Heart right ventricle (tissue), 16 donors: ENCODE data around the gene BET1L. TPM values are rescaled to one million over a fixed set of nuclear protein-coding genes. Genes with fewer than 3 reads are reported as not detected.

Experiments used
- ATAC-seq, 8 donors: fragments of 200-7000 bp; cut with Tn5 transposase; one replicate each; pipeline ENCODE4 v1.9.1; 2020; ENCODE audit warnings: mild to moderate bottlenecking in 8 of 8, moderate library complexity in 8 of 8, moderate number of reproducible peaks in 1 of 8
- DNase-seq, 2 donors: peaks; one replicate each; pipeline ENCODE4 v3.0.0-alpha.2; 2020
- H3K27ac ChIP-seq, 10 donors: fragments of 200-600 bp; sonication (generic) in 2 of 10; one replicate each; pipeline versions ENCODE4 v1.5.0 to v1.8.0; 2020 to 2022; ENCODE audit warnings: mild to moderate bottlenecking in 3 of 10
- H3K27me3 ChIP-seq, 7 donors: fragments of 200-600 bp; one replicate each; pipeline ENCODE4 v1.8.0; 2021 to 2022; ENCODE audit warnings: mild to moderate bottlenecking in 2 of 7
- H3K36me3 ChIP-seq, 9 donors: fragments of 200-600 bp; sonication (generic) in 1 of 9; one replicate each; pipeline versions ENCODE4 v1.5.0 to v1.8.0; 2020 to 2022; ENCODE audit warnings: mild to moderate bottlenecking in 2 of 9
- H3K4me1 ChIP-seq, 9 donors: fragments of 200-600 bp; sonication (generic) in 1 of 9; one replicate each; pipeline versions ENCODE4 v1.5.0 to v1.8.0; 2020 to 2022; ENCODE audit warnings: mild to moderate bottlenecking in 4 of 9
- H3K4me3 ChIP-seq, 10 donors: fragments of 200-600 bp; sonication (generic) in 2 of 10; one replicate each; pipeline versions ENCODE4 v1.5.0 to v1.8.0; 2020 to 2022; ENCODE audit warnings: mild to moderate bottlenecking in 7 of 10, moderate library complexity in 2 of 10
- H3K9me3 ChIP-seq, 11 donors: fragments of 200-600 bp in 10 of 11; sonication (generic) in 2 of 11; one replicate each; pipeline versions ENCODE4 v1.5.0 to v1.8.0; 2013 to 2022; ENCODE audit warnings: mild to moderate bottlenecking in 2 of 11, control low read depth in 1 of 11, moderate library complexity in 1 of 11
- WGBS, 2 donors: extraction: QIAGEN DNeasy Blood & Tissue Kit; methylation state at CpG; one replicate each; pipeline ENCODE4 v1.1.7; 2013; ENCODE audit warnings: inconsistent platforms in 1 of 2; 5-methylcytosine and 5-hydroxymethylcytosine counted together
- intact Hi-C, 10 donors: fragments of 100-400 bp; cut with DNase I; formaldehyde crosslinking; loops; one replicate each; pipeline versions ENCODE4 v1.11.1 to v1.14.2; 2022
- polyA plus RNA-seq, 2 donors: library from polyadenylated mRNA; stranded (reverse); fragments of 200-250 nt; gene quantifications; one replicate each; pipeline ENCODE4 v1.2.3, GENCODE V29; 2013
- total RNA-seq, 10 donors: library from RNA; stranded (reverse); fragmentation: NEBNext Ultra II Directional in 3 of 10; extraction: Animal tissue kit (Norgen Biotek cat#: 25700) in 3 of 10; gene quantifications; one replicate each; pipeline versions ENCODE4 v1.2.1 to v1.2.4, GENCODE V29; 2021 to 2023
- TF ChIP-seq, protein P1 (sequence below), 9 donors: fragments of 200-600 bp; sonication (generic) in 2 of 9; IDR thresholded peaks; one replicate each; pipeline versions ENCODE4 v1.5.0 to v1.8.0; 2021 to 2022; ENCODE audit warnings: antibody characterized with exemption in 9 of 9, mild to moderate bottlenecking in 5 of 9, moderate library complexity in 1 of 9
- donor health status: Arrhythmogenic right ventricular cardiomyopathy.
- donor health status: ischemic (EF 13 %, LVEDD 7.1; RV severe dilation, severe dysfunction).
- donor health status: healthy with polysubstance abuse.
- donor health status: DM: no; HTN: yes; CAD: no.
- donor health status: DM: no; HTN: no; CAD: no.
- donor health status: ischemic (EF 25% LVEDD 6.9; RV normal size, moderate dysfunction).
- donor health status: ischemic (EF 25% LVEDD 5.7; RV mildly dilated, moderate dysfunction).
- donor health status: healthy.
- donor health status: DM: yes; HTN: yes; CAD: no.
- donor health status: Ischemic cardiomyopathy.
- donor health status: ischemic (EF 35%, LVEDD 5.7; RV mildly dilated, moderate dysfunction).
- donor health status: nonischemic (EF 11% LVEDD 7.7; RV severe dilation, severe dysfunction).
- donor health status: DM: yes; HTN: yes; CAD: no.
- donor health status: PGD.
- donor health status: ischemic (EF 29% LVEDD 5.4; RV normal size, mild dysfunction).
- donor health status: nonischemic (EF 23%, LVEDD 6.1; RV moderate dilation, normal function).

Gene BET1L
- total and polyA plus RNA-seq, 12 donors: 12.4 to 32.0 (median 20.7) TPM

DNA sequence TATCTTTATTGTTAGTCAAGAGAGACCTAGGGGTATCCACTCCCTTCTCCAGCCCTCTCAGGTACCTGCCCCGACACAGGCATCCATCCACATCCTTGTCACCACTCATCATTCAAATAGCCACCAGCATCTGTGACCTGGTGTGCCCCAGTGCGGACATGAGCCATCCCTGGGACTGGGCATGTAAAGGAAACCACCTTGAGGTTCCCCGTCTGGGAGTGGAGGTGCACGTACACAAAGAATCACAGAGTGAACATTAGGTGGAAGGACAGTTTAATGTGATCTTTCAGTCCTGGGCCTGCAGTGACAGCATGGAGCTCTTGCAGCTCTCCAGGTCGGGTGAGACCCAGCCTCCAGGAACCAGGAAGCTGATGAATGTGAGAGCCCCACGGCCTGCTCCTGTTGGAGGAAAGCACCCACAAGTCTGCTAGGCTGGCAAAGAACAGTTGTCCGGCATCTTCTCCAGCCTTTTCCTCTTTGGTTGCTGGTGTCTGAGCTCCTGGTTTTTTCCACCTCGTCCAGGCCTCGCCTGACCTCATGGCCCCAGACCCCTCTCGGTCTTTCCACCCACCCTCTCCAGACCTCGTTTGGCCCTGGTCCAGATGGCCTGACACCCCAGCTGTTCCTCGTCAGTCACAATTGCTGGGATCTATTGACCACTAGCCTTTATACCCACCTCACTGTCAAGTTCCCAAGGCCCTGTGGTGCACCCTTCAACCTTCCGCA, 46.1 kb upstream of the BET1L start:
- Histone ChIP-seq H3K27ac (no peak overlapping the region), H3K9me3 (no peaks in the 10 kb centered on the region), H3K36me3 (peaks cover 3 to 59% (median 37%) of the 10 kb centered on the region in 9 donors), H3K4me1 (no peaks in the 10 kb centered on the region), H3K27me3 (peaks cover 0 to 3% (median 0%) of the 10 kb centered on the region in 7 donors), H3K4me3 (no peak overlapping the region)
- DNase-seq: no peak
- WGBS, 2 donors: 71 to 74% methylated on average over 13 of the region's 13 CpGs
- TF ChIP-seq, protein P1, sequence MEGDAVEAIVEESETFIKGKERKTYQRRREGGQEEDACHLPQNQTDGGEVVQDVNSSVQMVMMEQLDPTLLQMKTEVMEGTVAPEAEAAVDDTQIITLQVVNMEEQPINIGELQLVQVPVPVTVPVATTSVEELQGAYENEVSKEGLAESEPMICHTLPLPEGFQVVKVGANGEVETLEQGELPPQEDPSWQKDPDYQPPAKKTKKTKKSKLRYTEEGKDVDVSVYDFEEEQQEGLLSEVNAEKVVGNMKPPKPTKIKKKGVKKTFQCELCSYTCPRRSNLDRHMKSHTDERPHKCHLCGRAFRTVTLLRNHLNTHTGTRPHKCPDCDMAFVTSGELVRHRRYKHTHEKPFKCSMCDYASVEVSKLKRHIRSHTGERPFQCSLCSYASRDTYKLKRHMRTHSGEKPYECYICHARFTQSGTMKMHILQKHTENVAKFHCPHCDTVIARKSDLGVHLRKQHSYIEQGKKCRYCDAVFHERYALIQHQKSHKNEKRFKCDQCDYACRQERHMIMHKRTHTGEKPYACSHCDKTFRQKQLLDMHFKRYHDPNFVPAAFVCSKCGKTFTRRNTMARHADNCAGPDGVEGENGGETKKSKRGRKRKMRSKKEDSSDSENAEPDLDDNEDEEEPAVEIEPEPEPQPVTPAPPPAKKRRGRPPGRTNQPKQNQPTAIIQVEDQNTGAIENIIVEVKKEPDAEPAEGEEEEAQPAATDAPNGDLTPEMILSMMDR (IDR thresholded peaks at IDR 0.05): no peak
- ATAC-seq: peak in 1 of 8 donors; percentile 11
- intact Hi-C loops: loop anchor here in 3 of 10 donors (5.0 to 10.0 kb wide), 4 partner anchors 34 to 121 kb away; partner anchors contain the start of genes B4GALNT4 (in 2 of the 3), IFITM1 (in 1 of the 3) and PGGHG (in 1 of the 3)

DNA sequence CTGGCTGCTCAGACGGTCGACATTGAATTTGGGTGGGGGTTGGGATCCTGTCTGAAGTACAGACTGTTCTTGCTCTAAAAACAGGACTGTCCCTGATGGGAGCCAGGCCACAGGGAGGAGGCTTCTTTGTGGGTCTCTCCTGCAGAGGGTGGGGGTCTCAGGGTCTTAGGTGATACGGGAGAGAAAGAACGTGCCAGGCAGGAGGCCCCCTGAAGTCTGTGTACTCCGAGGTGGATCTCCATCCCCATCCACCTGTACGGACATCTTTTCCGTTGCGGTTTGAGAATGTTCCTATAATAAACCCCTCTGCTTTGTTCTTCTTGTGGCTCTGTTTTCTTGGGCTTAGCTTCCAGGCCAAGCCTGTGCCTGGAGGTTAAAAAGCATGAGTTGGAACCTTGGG, 45.5 kb upstream of the BET1L start:
- Histone ChIP-seq H3K4me3 (no peak overlapping the region), H3K27ac (no peak overlapping the region), H3K4me1 (no peaks in the 10 kb centered on the region), H3K9me3 (no peaks in the 10 kb centered on the region), H3K36me3 (peaks cover 3 to 65% (median 43%) of the 10 kb centered on the region in 9 donors), H3K27me3 (no peaks in the 10 kb centered on the region)
- intact Hi-C loops: loop anchor here in 3 of 10 donors (5.0 to 10.0 kb wide), 4 partner anchors 35 to 122 kb away; partner anchors contain the start of genes B4GALNT4 (in 2 of the 3), IFITM1 (in 1 of the 3) and PGGHG (in 1 of the 3)
- ATAC-seq: peak in 1 of 8 donors; percentile 9
- TF ChIP-seq, protein P1 (IDR thresholded peaks at IDR 0.05): no peak
- DNase-seq: no peak
- WGBS, 2 donors: 86 to 92% methylated on average over 8 of the region's 8 CpGs

DNA sequence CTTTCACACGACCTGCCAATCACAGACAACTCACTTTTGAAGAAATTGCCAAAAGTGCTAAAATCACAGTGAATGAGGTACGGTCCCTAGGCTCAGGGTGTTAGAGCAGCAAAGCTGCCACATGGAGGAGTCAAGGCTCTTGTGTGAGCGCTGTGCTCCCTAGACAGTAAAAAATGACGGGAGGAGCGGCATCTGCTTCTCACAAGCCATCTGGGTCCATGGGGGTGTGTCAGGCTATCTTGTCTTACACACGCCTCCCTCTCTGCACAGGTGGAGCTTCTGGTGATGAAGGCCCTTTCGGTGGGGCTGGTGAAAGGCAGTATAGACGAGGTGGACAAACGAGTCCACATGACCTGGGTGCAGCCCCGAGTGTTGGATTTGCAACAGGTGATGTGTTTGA, 44.4 kb upstream of the BET1L start:
- no peaks in the 10 kb centered on the region for H3K9me3 ChIP-seq
- DNase-seq: no peak
- 78 to 82% methylated on average over 10 of the region's 10 CpGs for WGBS, 2 donors
- H3K27me3 ChIP-seq: no peaks in the 10 kb centered on the region
- TF ChIP-seq, protein P1 (IDR thresholded peaks at IDR 0.05): no peak
- H3K4me1 ChIP-seq: no peaks in the 10 kb centered on the region
- ATAC-seq: peak in 1 of 8 donors; percentile 30
- H3K4me3 ChIP-seq: no peak overlapping the region
- H3K36me3 ChIP-seq: peaks cover 3 to 76% (median 53%) of the 10 kb centered on the region in 9 donors
- intact Hi-C loops: loop anchor here in 3 of 10 donors (5.0 to 10.0 kb wide), 4 partner anchors 36 to 123 kb away; partner anchors contain the start of genes B4GALNT4 (in 2 of the 3), IFITM1 (in 1 of the 3) and PGGHG (in 1 of the 3)
- no peak overlapping the region for H3K27ac ChIP-seq

DNA sequence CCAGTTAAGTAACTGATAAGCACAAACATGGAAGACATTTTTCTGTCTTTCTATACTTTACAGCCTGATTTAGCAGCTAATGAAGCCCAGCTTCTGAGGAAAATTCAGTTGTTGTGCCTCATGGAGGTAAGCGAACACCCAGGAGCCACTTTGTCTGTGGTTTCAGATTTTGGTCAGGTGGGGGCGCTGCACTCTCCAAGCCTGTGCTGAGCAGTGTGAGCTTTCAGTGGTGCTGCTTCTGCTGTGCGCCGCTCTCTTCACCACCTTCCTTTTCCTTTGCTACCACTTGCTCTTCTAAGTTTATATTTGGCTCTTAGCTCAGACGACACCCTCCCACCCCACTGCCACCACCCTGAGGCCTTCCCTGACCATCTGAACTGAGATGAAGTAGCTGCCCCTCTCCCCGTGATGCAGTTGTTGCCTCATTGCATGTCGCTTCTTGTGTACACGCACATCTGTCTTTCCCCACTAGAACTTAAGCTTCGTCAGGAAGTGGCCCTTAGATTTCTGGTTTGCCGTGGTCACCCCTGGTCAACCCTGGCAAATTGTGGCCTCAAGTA, 43.6 kb upstream of the BET1L start:
- intact Hi-C loops: loop anchor here in 3 of 10 donors (5.0 to 10.0 kb wide), 4 partner anchors 36 to 124 kb away; partner anchors contain the start of genes B4GALNT4 (in 2 of the 3), IFITM1 (in 1 of the 3) and PGGHG (in 1 of the 3)
- ATAC-seq (peak in 6 of 8 donors; percentile 71 to 86 (median 78)), DNase-seq (peak; percentile 44 to 48)
- Histone ChIP-seq H3K27ac (no peak overlapping the region), H3K36me3 (peaks cover 3 to 84% (median 60%) of the 10 kb centered on the region in 9 donors), H3K9me3 (no peaks in the 10 kb centered on the region), H3K27me3 (no peaks in the 10 kb centered on the region), H3K4me1 (no peaks in the 10 kb centered on the region), H3K4me3 (no peak overlapping the region)
- 79 to 83% methylated on average over 10 of the region's 10 CpGs for WGBS, 2 donors
- TF ChIP-seq, protein P1 (IDR thresholded peaks at IDR 0.05): peak; percentile 31 to 76 (median 61)
